Caco-2 (cell line): ENCODE measurements around the gene IL17RA. TPM values are rescaled to one million over a fixed set of nuclear protein-coding genes. Genes with fewer than 3 reads are reported as not detected.

ENCODE experiments used
- BruUV-seq: library from RNA; stranded (reverse); fragments of 400-500 nt; replicated peaks from 2 replicates; lab custom pipeline; 2021; lab: Mats Ljungman, UMichigan
- CTCF ChIA-PET: fragments of 300-600 bp; sonication (Branson Sonifier 250); formaldehyde crosslinking; loops from one replicate; lab custom pipeline; 2022; ENCODE audit warnings: antibody characterized with exemption; lab: Charles Lee
- POLR2A ChIA-PET: fragments of 300-600 bp; sonication (Branson Sonifier 250); formaldehyde crosslinking; loops from one replicate; lab custom pipeline; 2022; ENCODE audit warnings: antibody characterized with exemption; lab: Charles Lee
- DNase-seq, 2 experiments: peaks; one replicate each; pipeline versions ENCODE4 v3.0.0 to v3.0.0-alpha.2; 2020 to 2022
- H3K27me3 ChIP-seq: replicated peaks from 2 replicates; pipeline ENCODE4 v1.6.0; 2011; ENCODE audit warnings: low read length; ENCODE audit not compliant: control insufficient read depth, insufficient read depth
- H3K36me3 ChIP-seq: 2 replicates; pipeline ENCODE4 v1.5.1; 2011; ENCODE audit warnings: low read length; ENCODE audit not compliant: control insufficient read depth, insufficient read depth
- H3K4me1 ChIP-seq: fragments of 250-450 bp; sonication (Bioruptor Pico); 2 replicates; pipeline ENCODE4 v1.5.1; 2020; ENCODE audit warnings: mild to moderate bottlenecking
- H3K4me3 ChIP-seq: 2 replicates; pipeline ENCODE4 v1.5.1; 2011; ENCODE audit warnings: low read depth, mild to moderate bottlenecking, control low read depth, low read length
- H3K9me3 ChIP-seq: fragments of 250-450 bp; sonication (Bioruptor Pico); 2 replicates; pipeline ENCODE4 v1.5.1; 2020; ENCODE audit warnings: mild to moderate bottlenecking, moderate library complexity
- H3K27ac Mint-ChIP-seq: one replicate; pipeline ENCODE4 v1.8.0; 2022; ENCODE audit warnings: mixed read lengths; ENCODE audit not compliant: unreplicated experiment
- H3K27me3 Mint-ChIP-seq: one replicate; pipeline ENCODE4 v1.8.0; 2022; ENCODE audit warnings: mixed read lengths; ENCODE audit not compliant: insufficient read depth, unreplicated experiment
- H3K36me3 Mint-ChIP-seq: one replicate; pipeline ENCODE4 v1.8.0; 2022; ENCODE audit warnings: mild to moderate bottlenecking, mixed read lengths; ENCODE audit not compliant: insufficient read depth, unreplicated experiment
- H3K4me1 Mint-ChIP-seq: one replicate; pipeline ENCODE4 v1.8.0; 2022; ENCODE audit warnings: low read depth, mixed read lengths; ENCODE audit not compliant: unreplicated experiment
- H3K4me3 Mint-ChIP-seq: one replicate; pipeline ENCODE4 v1.8.0; 2022; ENCODE audit warnings: mild to moderate bottlenecking, moderate library complexity, mixed read lengths; ENCODE audit not compliant: unreplicated experiment
- H3K9me3 Mint-ChIP-seq: one replicate; pipeline ENCODE4 v1.8.0; 2022; ENCODE audit warnings: mixed read lengths; ENCODE audit not compliant: unreplicated experiment
- intact Hi-C: fragments of 100-400 bp; cut with micrococcal nuclease; formaldehyde crosslinking; loops from one replicate; pipeline ENCODE4 v1.10.0; 2022; ENCODE audit not compliant: unreplicated experiment
- total RNA-seq: library from RNA; stranded (reverse); gene quantifications from 2 replicates; pipeline ENCODE4 v1.2.3, GENCODE V29; 2022
- TF ChIP-seq, protein P1 (sequence below), 2 experiments: fragments of 200-600 bp in 1 of 2; IDR thresholded peaks; 1 replicate in 1 of 2; 2 replicates in 1 of 2; pipeline versions ENCODE4 v1.5.1 to v1.8.0; 2011 to 2022; ENCODE audit warnings: antibody characterized with exemption in 1 of 2, control low read depth in 1 of 2, inconsistent platforms in 1 of 2, low read depth in 1 of 2, low read length in 1 of 2, mild to moderate bottlenecking in 1 of 2, moderate library complexity in 1 of 2; ENCODE audit not compliant: insufficient read depth in 1 of 2, severe bottlenecking in 1 of 2, unreplicated experiment in 1 of 2

IL17RA gene
- total RNA-seq, 1 experiment from 2014 or later = 14.5 TPM

DNA sequence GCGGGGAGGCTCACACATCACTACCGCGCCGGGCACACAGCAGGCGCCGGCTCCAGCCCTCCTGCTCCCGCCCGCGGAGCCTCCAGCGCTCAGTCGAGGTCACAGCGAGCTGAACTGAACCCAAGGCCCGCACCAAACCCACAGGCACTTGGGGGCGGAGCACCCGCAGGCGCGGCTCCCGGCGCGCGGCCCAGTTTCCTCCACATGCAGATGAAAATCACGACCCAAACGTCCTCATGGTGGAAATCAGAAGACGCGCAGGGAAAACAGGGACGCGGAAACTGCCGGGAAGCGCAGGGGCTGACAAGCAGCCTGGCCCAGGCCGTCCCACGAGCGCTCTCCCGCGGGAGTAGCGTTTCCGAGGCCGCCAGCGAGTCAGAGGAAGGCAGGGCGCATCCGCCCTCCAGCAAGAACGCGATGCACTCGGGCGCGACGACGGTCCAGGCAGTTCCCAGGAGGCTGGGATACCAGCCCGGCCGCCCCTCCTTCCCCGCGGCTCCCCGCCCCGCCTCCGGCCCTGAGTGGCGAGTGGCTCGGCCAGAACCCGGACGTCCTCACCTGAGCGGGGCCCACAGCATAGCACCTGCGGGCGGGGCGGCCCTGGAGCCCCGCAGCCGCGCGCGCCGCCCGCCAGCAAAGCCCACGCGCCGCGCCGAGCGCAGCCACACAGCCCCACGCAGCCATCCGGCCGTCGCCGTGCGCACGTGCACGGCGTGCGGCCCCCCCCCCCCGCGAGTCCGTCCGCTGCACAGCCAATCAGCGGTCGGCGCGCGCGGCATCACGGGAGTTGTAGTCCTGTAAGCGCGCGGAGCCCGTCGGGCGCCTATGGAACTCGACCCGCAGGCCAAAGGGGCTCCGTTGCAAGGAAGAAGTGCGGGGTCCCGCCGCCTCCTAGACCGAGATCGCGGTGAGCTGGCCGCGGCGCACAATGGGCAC, 74.0 kb downstream of the IL17RA start, which contains the start of gene HDHD5:
Gene HDHD5, minus strand, starts transcription at position 710 of the 936 bp plus-strand sequence. Its CDS starts 26 bp downstream, at position 684.
- H3K27me3 Mint-ChIP-seq = no peaks in the 10 kb centered on the region
- 0 out of 2 replicates have a peak, but pooled peaks cover 1% of the 10 kb centered on the region for H3K36me3 ChIP-seq
- H3K4me1 Mint-ChIP-seq = no peaks in the 10 kb centered on the region
- peak within 1 kb of the TSS; percentile 86 for H3K4me3 Mint-ChIP-seq
- CTCF ChIA-PET = interaction anchor here (2.5 kb wide), 1 partner anchor 13 kb away, joined by 21 read pairs; no protein-coding TSS in a partner anchor
- 0 out of 2 replicates have a peak, but pooled peaks cover 3% of the 10 kb centered on the region for H3K4me1 ChIP-seq
- peaks cover 28% of the 10 kb centered on the region for H3K36me3 Mint-ChIP-seq
- no peaks in the 10 kb centered on the region for H3K9me3 Mint-ChIP-seq
- peak; percentile 90 to 91 for DNase-seq
- POLR2A ChIA-PET = interaction anchor here (0.7 to 1.6 kb wide), 2 partner anchors 10 to 13 kb away, joined by 3 to 4 read pairs; no protein-coding TSS in a partner anchor
- intact Hi-C loops = loop anchor here (1.0 kb wide), 3 partner anchors 10 to 38 kb away; partner anchors contain the start of gene TMEM121B
- BruUV-seq = no TSS peak
- H3K27me3 ChIP-seq = no peaks in the 10 kb centered on the region
- H3K4me3 ChIP-seq = peak within 1 kb of the TSS; percentile 97
- no peaks in the 10 kb centered on the region for H3K9me3 ChIP-seq
- TF ChIP-seq, protein P1, sequence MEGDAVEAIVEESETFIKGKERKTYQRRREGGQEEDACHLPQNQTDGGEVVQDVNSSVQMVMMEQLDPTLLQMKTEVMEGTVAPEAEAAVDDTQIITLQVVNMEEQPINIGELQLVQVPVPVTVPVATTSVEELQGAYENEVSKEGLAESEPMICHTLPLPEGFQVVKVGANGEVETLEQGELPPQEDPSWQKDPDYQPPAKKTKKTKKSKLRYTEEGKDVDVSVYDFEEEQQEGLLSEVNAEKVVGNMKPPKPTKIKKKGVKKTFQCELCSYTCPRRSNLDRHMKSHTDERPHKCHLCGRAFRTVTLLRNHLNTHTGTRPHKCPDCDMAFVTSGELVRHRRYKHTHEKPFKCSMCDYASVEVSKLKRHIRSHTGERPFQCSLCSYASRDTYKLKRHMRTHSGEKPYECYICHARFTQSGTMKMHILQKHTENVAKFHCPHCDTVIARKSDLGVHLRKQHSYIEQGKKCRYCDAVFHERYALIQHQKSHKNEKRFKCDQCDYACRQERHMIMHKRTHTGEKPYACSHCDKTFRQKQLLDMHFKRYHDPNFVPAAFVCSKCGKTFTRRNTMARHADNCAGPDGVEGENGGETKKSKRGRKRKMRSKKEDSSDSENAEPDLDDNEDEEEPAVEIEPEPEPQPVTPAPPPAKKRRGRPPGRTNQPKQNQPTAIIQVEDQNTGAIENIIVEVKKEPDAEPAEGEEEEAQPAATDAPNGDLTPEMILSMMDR (IDR thresholded peaks at IDR 0.05; ENCODE audit: insufficient read depth in 1 of 2, low read depth in 1 of 2, low read length in 1 of 2, severe bottlenecking in 1 of 2, unreplicated experiment in 1 of 2) = no peak
- H3K27ac Mint-ChIP-seq = peak within 1 kb of the TSS; percentile 69

DNA sequence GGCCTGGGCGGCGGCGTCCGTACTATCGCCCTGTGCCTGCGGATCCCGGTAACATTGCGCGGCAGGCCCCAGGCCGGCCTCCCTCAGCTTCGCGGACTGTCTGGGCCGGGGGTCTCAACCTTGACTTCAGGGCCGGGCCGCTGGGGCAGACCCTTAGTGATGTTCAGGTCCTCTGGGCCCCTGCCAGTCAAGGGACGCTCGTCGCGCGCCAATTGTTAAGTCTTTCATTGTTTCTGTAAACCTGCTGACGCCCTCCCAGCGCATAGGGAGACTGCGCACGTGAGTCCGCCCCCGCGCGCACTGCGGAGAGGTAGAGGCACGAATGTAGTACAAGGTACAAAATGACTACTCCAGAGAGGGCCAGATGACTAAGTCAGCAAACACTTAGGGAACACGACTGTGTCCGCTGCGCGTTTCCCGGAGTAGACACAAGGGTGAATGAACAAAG, 74.7 kb downstream of the IL17RA start:
- DNase-seq = peak; percentile 59 to 75
- Histone ChIP-seq H3K27me3 (no peaks in the 10 kb centered on the region), H3K4me3 (peak overlapping the region; percentile 97), H3K9me3 (no peaks in the 10 kb centered on the region), H3K36me3 (0 out of 2 replicates have a peak, but pooled peaks cover 1% of the 10 kb centered on the region), H3K4me1 (0 out of 2 replicates have a peak, but pooled peaks cover 3% of the 10 kb centered on the region)
- ChIA-PET POLR2A (interaction anchor here (1.6 kb wide), 1 partner anchor 13 kb away, joined by 4 read pairs; no protein-coding TSS in a partner anchor), CTCF (interaction anchor here (1.0 to 2.5 kb wide), 2 partner anchors 12 to 342 kb away, joined by 5 to 21 read pairs; no protein-coding TSS in a partner anchor)
- peaks cover 28% of the 10 kb centered on the region for H3K36me3 Mint-ChIP-seq
- peak overlapping the region; percentile 69 for H3K27ac Mint-ChIP-seq
- peak overlapping the region; percentile 86 for H3K4me3 Mint-ChIP-seq
- intact Hi-C loops = loop anchor here (1.0 kb wide), 2 partner anchors 10 to 12 kb away; no protein-coding TSS in a partner anchor
- TSS peak; percentile 38 for BruUV-seq
- no peaks in the 10 kb centered on the region for H3K4me1 Mint-ChIP-seq
- H3K9me3 Mint-ChIP-seq = no peaks in the 10 kb centered on the region
- TF ChIP-seq, protein P1 (IDR thresholded peaks at IDR 0.05; ENCODE audit: insufficient read depth in 1 of 2, low read depth in 1 of 2, low read length in 1 of 2, severe bottlenecking in 1 of 2, unreplicated experiment in 1 of 2) = no peak
- no peaks in the 10 kb centered on the region for H3K27me3 Mint-ChIP-seq

DNA sequence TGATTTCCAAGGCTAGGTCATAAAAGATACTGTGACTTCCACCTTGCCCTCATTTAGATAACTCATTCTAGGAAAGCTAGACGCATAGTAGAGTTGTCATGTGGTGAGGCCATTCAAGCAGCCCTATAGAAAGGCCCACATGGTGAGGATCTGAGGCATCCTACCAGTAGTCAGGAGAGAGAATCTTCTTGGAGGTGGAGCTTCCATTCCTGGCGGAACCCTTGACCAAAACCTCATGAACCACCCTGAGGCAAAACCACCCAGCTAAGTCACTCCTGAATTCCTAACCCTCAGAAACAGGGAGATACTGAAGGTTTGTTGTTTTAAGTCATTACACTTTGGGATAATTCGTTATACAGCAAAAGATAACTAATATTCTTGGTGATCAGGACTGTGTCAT, 77.2 kb downstream of the IL17RA start:
- H3K36me3 ChIP-seq = 0 out of 2 replicates have a peak, but pooled peaks cover 1% of the 10 kb centered on the region
- H3K4me1 ChIP-seq = 0 out of 2 replicates have a peak, but pooled peaks cover 3% of the 10 kb centered on the region
- Mint-ChIP-seq H3K4me3 (no peak overlapping the region), H3K36me3 (peaks cover 22% of the 10 kb centered on the region), H3K9me3 (no peaks in the 10 kb centered on the region), H3K27ac (no peak overlapping the region), H3K27me3 (no peaks in the 10 kb centered on the region), H3K4me1 (no peaks in the 10 kb centered on the region)
- BruUV-seq = no TSS peak
- TF ChIP-seq, protein P1 (IDR thresholded peaks at IDR 0.05; ENCODE audit: insufficient read depth in 1 of 2, low read depth in 1 of 2, low read length in 1 of 2, severe bottlenecking in 1 of 2, unreplicated experiment in 1 of 2) = no peak
- ChIA-PET CTCF (interaction anchor here (2.5 kb wide), 1 partner anchor 9 kb away, joined by 14 read pairs; no protein-coding TSS in a partner anchor), POLR2A (no interaction called here)
- no peak for DNase-seq
- H3K4me3 ChIP-seq = no peak overlapping the region
- H3K9me3 ChIP-seq = no peaks in the 10 kb centered on the region
- H3K27me3 ChIP-seq = no peaks in the 10 kb centered on the region
- intact Hi-C loops = no loop called here
